ENCODE data around the gene ITPRIP. TPM values are rescaled to one million over a fixed set of nuclear protein-coding genes. Genes with fewer than 3 reads are reported as not detected.

ITPRIP gene
- total RNA-seq, 6 experiments from 2014 or later, result 2.9 to 9.7 (median 7.7) TPM

DNA sequence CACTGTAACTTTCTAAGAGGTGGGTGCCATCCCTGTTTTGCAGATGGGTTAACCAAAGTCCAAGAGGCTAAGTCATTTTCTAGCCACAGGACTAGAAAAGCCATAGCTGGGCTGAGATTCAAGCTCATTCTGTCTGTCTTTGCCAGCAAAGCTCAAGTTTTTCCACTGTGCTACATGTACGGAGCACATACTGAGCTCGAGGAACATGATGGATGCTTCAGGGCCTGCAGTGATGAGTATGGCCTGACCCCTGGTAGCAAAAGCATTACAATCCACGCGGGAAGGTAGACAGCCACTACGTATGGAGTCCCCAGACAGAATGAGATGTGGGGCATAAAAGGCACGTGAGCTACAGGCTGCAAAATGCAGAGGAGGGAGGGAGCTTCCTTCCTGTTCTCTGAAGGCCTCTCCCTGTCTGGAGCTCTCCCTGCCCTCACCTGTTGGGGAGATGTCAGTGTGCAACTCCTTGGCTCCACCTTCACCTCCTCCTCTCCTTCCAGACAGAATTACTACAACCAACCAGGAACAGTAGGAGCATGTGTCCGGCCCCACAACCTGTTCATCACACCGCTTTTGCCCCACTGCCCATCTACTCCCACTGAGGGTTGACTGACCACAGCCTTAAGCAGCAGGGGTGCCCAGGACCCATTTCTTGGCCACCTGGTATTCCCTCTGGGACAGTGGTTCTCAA, 16.4 kb downstream of the ITPRIP start:
- Histone ChIP-seq H3K4me3 (no peak overlapping the region), H3K27ac (no peak overlapping the region), H3K27me3 (no peaks in the 10 kb centered on the region), H3K9me3 (no peaks in the 10 kb centered on the region), H3K4me1 (peaks cover 0 to 4% (median 0%) of the 10 kb centered on the region in 4 donors), H3K36me3 (no peaks in the 10 kb centered on the region)
- TF ChIP-seq, protein P1, sequence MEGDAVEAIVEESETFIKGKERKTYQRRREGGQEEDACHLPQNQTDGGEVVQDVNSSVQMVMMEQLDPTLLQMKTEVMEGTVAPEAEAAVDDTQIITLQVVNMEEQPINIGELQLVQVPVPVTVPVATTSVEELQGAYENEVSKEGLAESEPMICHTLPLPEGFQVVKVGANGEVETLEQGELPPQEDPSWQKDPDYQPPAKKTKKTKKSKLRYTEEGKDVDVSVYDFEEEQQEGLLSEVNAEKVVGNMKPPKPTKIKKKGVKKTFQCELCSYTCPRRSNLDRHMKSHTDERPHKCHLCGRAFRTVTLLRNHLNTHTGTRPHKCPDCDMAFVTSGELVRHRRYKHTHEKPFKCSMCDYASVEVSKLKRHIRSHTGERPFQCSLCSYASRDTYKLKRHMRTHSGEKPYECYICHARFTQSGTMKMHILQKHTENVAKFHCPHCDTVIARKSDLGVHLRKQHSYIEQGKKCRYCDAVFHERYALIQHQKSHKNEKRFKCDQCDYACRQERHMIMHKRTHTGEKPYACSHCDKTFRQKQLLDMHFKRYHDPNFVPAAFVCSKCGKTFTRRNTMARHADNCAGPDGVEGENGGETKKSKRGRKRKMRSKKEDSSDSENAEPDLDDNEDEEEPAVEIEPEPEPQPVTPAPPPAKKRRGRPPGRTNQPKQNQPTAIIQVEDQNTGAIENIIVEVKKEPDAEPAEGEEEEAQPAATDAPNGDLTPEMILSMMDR (IDR thresholded peaks at IDR 0.05), result no peak
- no peak for TF ChIP-seq POLR2A (IDR thresholded peaks at IDR 0.05)
- WGBS (ENCODE audit: insufficient coverage, low coverage, low lambda C conversion rate, missing lambda C conversion rate), result 75% methylated on average over 7 of the region's 8 CpGs
- intact Hi-C loops (cut with DNase I), result no loop called here
- DNase-seq (no peak), ATAC-seq (no peak)

DNA sequence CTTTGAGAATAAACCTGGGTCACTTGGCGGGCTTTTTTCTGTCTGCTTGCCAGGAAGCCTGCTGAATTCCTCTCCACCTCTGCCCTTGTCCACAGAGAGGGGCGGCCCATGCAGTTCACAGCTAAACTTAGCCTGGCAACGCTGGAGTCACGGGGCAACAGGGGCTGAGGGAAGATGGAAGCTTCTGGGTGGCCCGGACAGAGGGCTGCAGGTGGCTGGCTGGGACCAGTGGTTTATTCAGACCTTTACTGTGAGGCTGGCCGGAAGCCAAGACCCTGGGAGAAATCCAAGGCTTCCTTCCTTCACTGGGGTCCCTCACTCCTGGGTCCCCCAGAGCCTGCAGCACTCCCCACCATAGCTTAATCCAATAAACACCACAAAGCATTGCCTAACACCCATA, 17.0 kb downstream of the ITPRIP start:
- 60% methylated on average over 1 of the region's 6 CpGs for WGBS (ENCODE audit: insufficient coverage, low coverage, low lambda C conversion rate, missing lambda C conversion rate)
- Histone ChIP-seq H3K27ac (no peak overlapping the region), H3K36me3 (no peaks in the 10 kb centered on the region), H3K4me1 (peaks cover 0 to 4% (median 0%) of the 10 kb centered on the region in 4 donors), H3K27me3 (no peaks in the 10 kb centered on the region), H3K9me3 (no peaks in the 10 kb centered on the region), H3K4me3 (no peak overlapping the region)
- ATAC-seq, result no peak
- DNase-seq, result peak in 1 of 3 donors; percentile 34
- intact Hi-C loops (cut with DNase I), result no loop called here
- no peak for TF ChIP-seq POLR2A (IDR thresholded peaks at IDR 0.05)
- TF ChIP-seq, protein P1 (IDR thresholded peaks at IDR 0.05), result no peak

DNA sequence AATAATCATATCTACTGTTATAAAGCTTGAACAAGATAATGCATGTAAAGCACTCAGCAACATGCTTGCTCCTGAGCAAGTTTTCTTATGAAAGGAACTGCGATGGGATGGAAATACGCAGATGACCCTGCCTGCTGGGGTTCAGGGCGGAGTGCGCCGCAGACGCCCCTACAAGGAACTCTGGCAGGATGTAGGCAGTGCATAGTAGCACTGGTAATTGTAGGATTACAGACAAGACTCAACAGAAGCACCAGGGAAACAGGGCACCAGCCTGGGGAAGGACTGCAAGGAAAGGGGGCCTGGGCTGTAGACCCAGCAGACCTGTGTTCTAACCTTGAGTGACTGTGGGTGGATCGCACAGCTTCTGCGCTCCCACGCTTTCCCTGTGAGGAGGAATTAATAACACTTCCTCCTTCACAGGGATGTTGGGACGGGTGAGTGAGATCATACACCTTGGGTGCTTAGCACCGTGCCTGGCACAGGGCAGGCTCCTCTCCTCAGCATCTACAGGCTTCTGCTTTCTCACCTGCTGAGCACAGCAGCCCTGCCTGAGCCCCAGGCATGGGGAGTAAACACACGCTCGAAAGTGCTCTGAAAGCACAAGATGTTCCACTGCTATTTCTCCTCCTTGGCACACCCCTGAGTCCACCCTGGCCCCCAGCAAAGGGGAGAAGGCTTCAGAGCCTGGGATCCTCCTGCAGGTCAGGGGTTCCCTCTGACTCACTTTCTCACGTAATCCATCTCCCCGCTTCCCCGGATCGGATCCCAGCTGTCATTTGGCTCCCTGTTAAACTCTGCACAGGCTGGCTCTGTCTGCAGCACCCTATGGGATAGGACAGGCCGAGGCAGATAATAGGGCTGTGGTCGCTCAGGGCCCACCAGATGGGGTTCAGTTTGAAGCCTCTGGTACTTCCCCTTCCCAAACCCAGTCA, 19.2 kb downstream of the ITPRIP start:
- Histone ChIP-seq H3K9me3 (no peaks in the 10 kb centered on the region), H3K4me1 (peaks cover 0 to 4% (median 0%) of the 10 kb centered on the region in 4 donors), H3K36me3 (peaks cover 0 to 11% (median 1%) of the 10 kb centered on the region in 4 donors), H3K27me3 (no peaks in the 10 kb centered on the region), H3K27ac (no peak overlapping the region), H3K4me3 (no peak overlapping the region)
- 80% methylated on average over 8 of the region's 19 CpGs for WGBS (ENCODE audit: insufficient coverage, low coverage, low lambda C conversion rate, missing lambda C conversion rate)
- ATAC-seq (peak in 1 of 4 donors; percentile 6), DNase-seq (no peak)
- TF ChIP-seq, protein P1 (IDR thresholded peaks at IDR 0.05), result no peak
- no peak for TF ChIP-seq POLR2A (IDR thresholded peaks at IDR 0.05)
- intact Hi-C loops (cut with DNase I), result no loop called here

DNA sequence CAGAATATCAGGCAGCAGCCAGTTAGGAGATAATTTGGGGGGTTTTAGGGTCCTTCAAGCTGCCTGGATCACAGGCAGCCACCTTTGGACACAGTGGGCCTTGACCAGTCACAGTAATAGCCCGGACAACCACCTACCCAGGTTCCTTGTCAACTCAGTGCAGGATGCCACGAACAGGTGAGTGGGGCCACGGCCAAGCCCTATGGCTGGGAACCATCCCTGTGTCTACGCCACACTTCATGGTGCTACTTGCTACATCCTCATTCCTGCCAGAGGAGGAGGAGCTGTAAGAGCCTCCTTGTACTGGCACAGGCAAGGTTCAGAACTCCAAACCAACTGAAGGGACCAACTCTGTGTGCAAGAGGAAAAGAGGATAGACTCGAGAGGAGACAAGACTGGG, 19.9 kb downstream of the ITPRIP start:
- Histone ChIP-seq H3K27me3 (no peaks in the 10 kb centered on the region), H3K27ac (no peak overlapping the region), H3K9me3 (no peaks in the 10 kb centered on the region), H3K36me3 (peaks cover 0 to 15% (median 2%) of the 10 kb centered on the region in 4 donors), H3K4me3 (no peak overlapping the region), H3K4me1 (peaks cover 0 to 4% (median 0%) of the 10 kb centered on the region in 4 donors)
- WGBS (ENCODE audit: insufficient coverage, low coverage, low lambda C conversion rate, missing lambda C conversion rate), result 100% methylated on average over 1 of the region's 5 CpGs
- DNase-seq, result no peak
- no peak for ATAC-seq
- intact Hi-C loops (cut with DNase I), result no loop called here
- no peak for TF ChIP-seq POLR2A (IDR thresholded peaks at IDR 0.05)
